Vagina (tissue), 2 donors: ENCODE results near the gene PXK.

Source experiments
- CTCF ChIP-seq, 3 experiments: fragments of 450-650 bp in 2 of 3; fragments of 200-600 bp in 1 of 3; sonication (generic) in 1 of 3; IDR thresholded peaks; one replicate each; pipeline ENCODE4 v1.5.1; 2017 to 2019; ENCODE audit warnings: antibody characterized with exemption in 3 of 3, mild to moderate bottlenecking in 2 of 3, moderate library complexity in 2 of 3
- POLR2A ChIP-seq, 2 donors: fragments of 450-650 bp; IDR thresholded peaks; one replicate each; pipeline ENCODE4 v1.6.1; 2017; ENCODE audit warnings: antibody characterized with exemption in 2 of 2, mild to moderate bottlenecking in 2 of 2, moderate library complexity in 2 of 2

- TF ChIP-seq CTCF (IDR thresholded peaks at IDR 0.05): no peak
- no peak for TF ChIP-seq POLR2A (IDR thresholded peaks at IDR 0.05)
Measured at GRCh38 chr3:58299075-58299474, 33.6 kb upstream of the PXK start.
